Adrenal gland (tissue), 19 donors: ENCODE measurements around the gene FABP6. TPM values are rescaled to one million over a fixed set of nuclear protein-coding genes. Genes with fewer than 3 reads are reported as not detected.

Source experiments
- DNase-seq, 7 donors: peaks; one replicate each; pipeline ENCODE4 v3.0.0-alpha.2; 2019 to 2020
- H3K27ac ChIP-seq, 5 donors: fragments of 200-600 bp; sonication (generic) in 4 of 5; 1 replicate in 3 of 5; 2 replicates in 2 of 5; pipeline versions ENCODE4 v1.5.1 to v1.8.0; 2016 to 2020; ENCODE audit warnings: mild to moderate bottlenecking in 1 of 5
- H3K27me3 ChIP-seq: fragments of 200-600 bp; 2 replicates; pipeline ENCODE4 v1.8.0; 2021
- H3K36me3 ChIP-seq, 2 donors: fragments of 200-600 bp; replicated peaks in 1 of 2; 1 replicate in 1 of 2; 2 replicates in 1 of 2; pipeline versions ENCODE4 v1.5.1 to v1.8.0; 2018 to 2022
- H3K4me1 ChIP-seq, 2 donors: fragments of 200-600 bp; replicated peaks in 1 of 2; 1 replicate in 1 of 2; 2 replicates in 1 of 2; pipeline versions ENCODE4 v1.5.1 to v1.8.0; 2018 to 2021
- H3K4me3 ChIP-seq, 4 donors: fragments of 200-600 bp; sonication (generic) in 3 of 4; one replicate each; pipeline ENCODE4 v1.5.1; 2016 to 2018
- H3K9me3 ChIP-seq, 3 donors: fragments of 200-600 bp; sonication (generic) in 1 of 3; replicated peaks in 1 of 3; 1 replicate in 2 of 3; 2 replicates in 1 of 3; pipeline versions ENCODE4 v1.5.1 to v1.8.0; 2016 to 2021
- CTCF ChIP-seq, 6 experiments: fragments of 450-650 bp in 4 of 6; fragments of 200-600 bp in 2 of 6; sonication (generic) in 1 of 6; IDR thresholded peaks; 1 replicate in 5 of 6; 2 replicates in 1 of 6; pipeline versions ENCODE4 v1.5.1 to v1.8.0; 2016 to 2021; ENCODE audit warnings: antibody characterized with exemption in 6 of 6, mild to moderate bottlenecking in 2 of 6, moderate library complexity in 1 of 6
- POLR2A ChIP-seq, 2 donors: fragments of 450-650 bp; IDR thresholded peaks; one replicate each; pipeline ENCODE4 v1.6.1; 2017; ENCODE audit warnings: antibody characterized with exemption in 2 of 2, mild to moderate bottlenecking in 2 of 2, moderate library complexity in 1 of 2
- WGBS, 4 donors: extraction: QIAGEN DNeasy Blood & Tissue Kit in 2 of 4; methylation state at CpG; one replicate each; pipeline versions ENCODE4 v1.1.5 to v1.1.7; 2013 to 2017; 5-methylcytosine and 5-hydroxymethylcytosine counted together
- intact Hi-C, 2 donors: fragments of 100-400 bp; cut with DNase I; formaldehyde crosslinking; loops; one replicate each; pipeline versions ENCODE4 v1.14.1 to v1.15.0; 2022 to 2023
- long read RNA-seq, 10 donors: library from polyadenylated mRNA in 3 of 10; unstranded in 2 of 10; stranded (forward) in 1 of 10; transcript quantifications; one replicate each; pipeline ENCODE4 v2.0.0 and lab custom pipeline, GENCODE V29; 2021 to 2026
- polyA plus RNA-seq, 3 donors: library from polyadenylated mRNA; stranded (reverse); fragments of 200-250 nt in 2 of 3; fragments of 350-450 nt in 1 of 3; fragmentation: Illumina TruSeq in 1 of 3; extraction: RNeasy Lipid Tissue Mini Kit (QIAGEN cat#74804) in 1 of 3; gene quantifications; one replicate each; pipeline ENCODE4 v1.2.3, GENCODE V29; 2013 to 2014
- total RNA-seq, 9 donors: library from RNA; depleted of rRNA in 4 of 9; stranded (reverse); fragments of >200 nt in 4 of 9; fragments of 120-200 nt in 1 of 9; fragmentation: NEBNext Ultra II Directional in 1 of 9; extraction: Animal tissue kit (Norgen Biotek cat#: 25700) in 1 of 9; gene quantifications; one replicate each; pipeline versions ENCODE4 v1.1.0 to v1.2.4, GENCODE V29; 2013 to 2023
- donor health status: healthy with polysubstance abuse.
- donor health status: Bipolar disorder and iron deficiency.
- donor health status: DM: yes; HTN: yes; CAD: no.
- donor health status: DM: no; HTN: no; CAD: no.
- donor health status: DM: no; HTN: no; CAD: no.
- donor health status: DM: yes; HTN: yes; CAD: no.

FABP6 gene
- total RNA-seq, result 10 to 100 TPM in 2 of 9 donors, 1 to 10 TPM in 5, under 1 TPM in 1, not detected in 1; 0.39 to 12.8 (median 8.4) TPM
- 10 to 100 TPM; 12.6 to 29.4 (median 17.4) TPM for polyA plus RNA-seq
- long read RNA-seq, donor 1, result 0 reads
- long read RNA-seq, donor 2, result 0 reads
- long read RNA-seq, donor 3, result 0 reads
- long read RNA-seq, donor 4, partial matches to known transcripts, result 8 of 9 reads
- long read RNA-seq, donor 4, other reads (novel, unspliced or antisense), result 1 of 9 reads
- long read RNA-seq, donor 5, partial matches to known transcripts, result 17 of 21 reads
- long read RNA-seq, donor 5, other reads (novel, unspliced or antisense), result 3 of 21 reads
- long read RNA-seq, donor 6, partial matches to known transcripts, result 33 of 39 reads
- long read RNA-seq, donor 6, other reads (novel, unspliced or antisense), result 3 of 39 reads
- long read RNA-seq, donor 7, result 0 reads
- long read RNA-seq, donor 8, result 0 reads
- long read RNA-seq, donor 9, result 0 reads
- long read RNA-seq, donor 10, result 0 reads

- DNase-seq, result no peak
- 70 to 76% (median 74%) methylated on average over 7 of the region's 7 CpGs for WGBS, 4 donors
- Histone ChIP-seq H3K27me3 (no peaks in the 10 kb centered on the region), H3K9me3 (no peaks in the 10 kb centered on the region), H3K27ac (peak within 1 kb of the TSS in 1 of 5 donors; percentile 47), H3K4me3 (no peak within 1 kb of the TSS), H3K4me1 (peaks cover 0 to 13% of the 10 kb centered on the region in 2 donors), H3K36me3 (no peaks in the 10 kb centered on the region)
- no peak for TF ChIP-seq POLR2A (IDR thresholded peaks at IDR 0.05)
- TF ChIP-seq CTCF (IDR thresholded peaks at IDR 0.05), result no peak
- intact Hi-C loops, result no loop called here
Observed at GRCh38 chr5:160229190-160229742, at the start of gene FABP6. FABP6 (plus strand) TSS chr5:160229506; CDS start chr5:160229558, 52 bp downstream.

GRCh38 chr5:160180931-160181330 lies 48.4 kb upstream of the FABP6 start:
- Histone ChIP-seq H3K4me3 (no peak overlapping the region), H3K36me3 (no peaks in the 10 kb centered on the region), H3K27me3 (no peaks in the 10 kb centered on the region), H3K27ac (no peak overlapping the region), H3K4me1 (no peaks in the 10 kb centered on the region), H3K9me3 (no peaks in the 10 kb centered on the region)
- TF ChIP-seq POLR2A (IDR thresholded peaks at IDR 0.05) (no peak), CTCF (IDR thresholded peaks at IDR 0.05) (no peak)
- DNase-seq, result no peak
- 80 to 88% (median 81%) methylated on average over 3 of the region's 3 CpGs for WGBS, 4 donors
- intact Hi-C loops, result no loop called here

- intact Hi-C loops, result no loop called here
- no peak overlapping the region for H3K27ac ChIP-seq
- no peaks in the 10 kb centered on the region for H3K9me3 ChIP-seq
- TF ChIP-seq POLR2A (IDR thresholded peaks at IDR 0.05) (no peak), CTCF (IDR thresholded peaks at IDR 0.05) (no peak)
- DNase-seq, result no peak
- no peaks in the 10 kb centered on the region for H3K4me1 ChIP-seq
- WGBS, 4 donors, result 70 to 85% (median 77%) methylated on average over 9 of the region's 9 CpGs
- no peaks in the 10 kb centered on the region for H3K36me3 ChIP-seq
- no peaks in the 10 kb centered on the region for H3K27me3 ChIP-seq
- H3K4me3 ChIP-seq, result no peak overlapping the region
Observed at GRCh38 chr5:160181965-160182622, 47.2 kb upstream of the FABP6 start.

GRCh38 chr5:160183075-160183474 lies 46.2 kb upstream of the FABP6 start:
- Histone ChIP-seq H3K4me1 (no peaks in the 10 kb centered on the region), H3K36me3 (no peaks in the 10 kb centered on the region), H3K27me3 (no peaks in the 10 kb centered on the region), H3K27ac (no peak overlapping the region), H3K4me3 (no peak overlapping the region), H3K9me3 (no peaks in the 10 kb centered on the region)
- WGBS, 4 donors, result 77 to 89% (median 81%) methylated on average over 2 of the region's 2 CpGs
- DNase-seq, result no peak
- TF ChIP-seq POLR2A (IDR thresholded peaks at IDR 0.05) (no peak), CTCF (IDR thresholded peaks at IDR 0.05) (no peak)
- intact Hi-C loops, result no loop called here
